B cell (primary cell): ENCODE results near the gene SPDYA.

Experiments used
- CTCF ChIP-seq: fragments of 200-600 bp; IDR thresholded peaks from one replicate; pipeline ENCODE4 v1.8.0; 2022; ENCODE audit warnings: antibody characterized with exemption, mild to moderate bottlenecking
- EZH2 ChIP-seq: IDR thresholded peaks from 2 replicates; pipeline ENCODE4 v1.6.1; 2012; ENCODE audit warnings: borderline replicate concordance, low read depth, mild to moderate bottlenecking, moderate library complexity, low read length; ENCODE audit not compliant: insufficient read depth, poor library complexity, severe bottlenecking

- no peak for TF ChIP-seq EZH2
- no peak for TF ChIP-seq CTCF
These were observed 84.0 kb downstream of the SPDYA start, which contains the start of gene WDR43 for GRCh38 chr2:28894470-28895188.
